Occipital lobe (tissue), 2 donors: Measurements from ENCODE around the gene TGM4. TPM values are rescaled to one million over a fixed set of nuclear protein-coding genes. Genes with fewer than 3 reads are reported as not detected.

Source experiments
- DNase-seq: peaks from one replicate; lab custom pipeline; 2025; lab: John Stamatoyannopoulos, UW
- total RNA-seq: library from RNA; depleted of rRNA; stranded (reverse); fragments of >200 nt; gene quantifications from one replicate; pipeline ENCODE4 v1.2.3, GENCODE V29; 2014

Gene TGM4
- total RNA-seq, 1 donor from 2014 or later: not detected

DNA sequence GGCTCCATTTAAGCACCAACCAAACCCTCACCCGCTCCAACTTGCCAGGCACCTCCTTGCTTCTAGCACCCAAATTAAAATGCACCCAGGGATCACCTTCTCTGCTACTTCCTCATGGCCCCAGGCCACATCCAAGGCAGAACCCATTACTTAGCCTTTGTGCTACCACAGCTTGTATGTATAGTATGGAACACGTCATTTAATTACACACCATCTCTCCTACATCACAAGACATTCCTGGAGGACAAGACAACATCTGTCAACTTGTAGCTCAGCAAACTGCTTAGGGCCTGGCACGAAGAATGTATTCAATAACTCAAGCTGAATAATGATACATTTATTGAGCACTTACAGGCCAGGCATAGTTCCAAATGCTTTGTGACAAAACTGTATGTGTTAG, 78.3 kb downstream of the TGM4 start:
- no peak for DNase-seq

DNA sequence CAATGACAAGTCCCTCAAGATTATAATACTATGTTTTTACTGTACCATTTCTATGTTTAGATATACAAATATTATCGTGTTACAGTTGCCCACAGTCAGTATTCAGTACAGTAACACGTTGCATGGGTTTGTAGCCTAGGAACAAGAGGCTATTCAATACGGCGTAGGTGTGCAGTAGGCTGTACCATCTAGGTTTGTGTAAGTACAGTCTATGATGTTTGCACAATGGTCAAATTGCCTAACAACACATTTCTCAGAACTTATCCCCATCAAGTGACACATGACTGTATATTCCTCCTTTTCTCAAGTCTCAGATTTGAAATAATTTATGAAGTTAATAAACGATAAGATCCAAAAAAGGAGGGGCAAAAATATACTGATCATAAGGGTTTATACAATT, 79.9 kb downstream of the TGM4 start:
- DNase-seq: no peak

DNA sequence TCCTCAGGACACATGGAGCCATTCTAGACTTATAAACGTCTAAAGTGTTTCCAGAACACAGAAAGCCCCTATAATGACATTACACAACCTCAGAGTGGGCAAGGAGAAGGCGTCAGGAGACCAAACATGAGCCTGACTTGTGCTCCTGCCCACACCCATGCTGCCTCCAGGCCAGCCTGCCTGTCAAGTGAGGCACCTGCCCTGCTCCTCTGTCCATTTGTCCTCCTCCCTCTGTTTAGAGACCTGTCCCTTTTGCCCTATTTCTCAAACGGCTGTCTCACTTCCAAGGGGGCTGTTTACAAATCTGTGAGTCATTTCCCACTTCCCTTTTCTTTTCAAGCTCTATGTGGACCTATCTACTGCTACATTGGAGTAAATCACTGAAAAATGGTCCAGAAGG, 80.6 kb downstream of the TGM4 start:
- DNase-seq: no peak

DNA sequence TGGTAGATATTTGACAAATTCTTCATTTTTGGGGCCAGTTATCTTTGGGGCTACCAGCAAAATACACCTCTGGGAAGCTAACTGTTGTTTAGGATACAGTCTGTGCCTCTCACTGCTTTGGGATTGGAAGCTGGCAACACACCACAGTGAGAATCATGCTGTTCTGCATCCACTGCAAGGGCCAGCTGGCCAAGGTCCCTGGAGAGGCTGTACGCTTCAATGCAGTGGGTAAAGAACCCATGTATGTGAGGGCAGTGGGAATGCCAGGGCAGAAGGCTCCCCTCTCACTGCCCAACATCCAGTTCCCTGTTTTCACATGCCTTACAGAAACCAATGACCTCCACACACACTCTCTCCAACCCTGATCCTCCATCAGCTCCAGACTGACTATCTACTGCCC, 81.5 kb downstream of the TGM4 start:
- DNase-seq: no peak

DNA sequence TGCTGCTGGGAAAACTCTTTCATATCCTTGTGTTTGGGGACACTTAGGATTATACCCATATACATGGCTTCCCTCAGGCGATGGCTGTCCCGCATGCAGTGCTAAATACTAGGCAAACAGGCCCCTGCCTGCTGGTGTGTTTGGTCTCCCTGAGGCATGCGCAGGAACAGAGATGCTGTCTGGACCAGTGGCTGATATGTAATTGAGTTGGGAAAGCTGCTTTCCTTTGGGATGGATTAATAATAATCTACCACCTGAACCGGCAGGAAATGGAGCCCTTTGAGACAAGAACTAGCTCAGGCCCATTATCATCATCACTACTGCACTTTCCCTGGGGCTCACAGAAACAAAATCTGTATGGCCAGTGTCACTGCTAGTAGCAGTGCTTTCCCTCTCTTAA, 83.6 kb downstream of the TGM4 start:
- DNase-seq: no peak

DNA sequence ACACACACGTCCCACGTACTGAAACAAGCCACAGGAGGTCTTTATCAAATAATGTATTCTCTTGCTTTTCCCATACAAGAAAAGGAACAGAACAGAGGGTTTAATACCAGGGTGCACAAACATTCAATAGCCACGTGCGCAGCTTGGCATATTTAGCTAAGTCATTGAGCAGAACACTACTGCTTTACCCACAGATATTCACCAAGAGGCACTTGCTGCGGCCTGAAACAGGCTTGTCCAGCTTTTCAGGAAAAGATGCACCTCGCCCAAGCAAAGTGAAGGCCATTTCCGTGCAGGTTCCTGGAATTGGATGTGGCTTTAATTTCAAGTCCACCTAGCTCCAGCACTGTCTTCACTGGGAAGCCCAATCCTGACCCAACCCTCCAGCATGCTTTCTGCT, 84.0 kb downstream of the TGM4 start:
- no peak for DNase-seq

DNA sequence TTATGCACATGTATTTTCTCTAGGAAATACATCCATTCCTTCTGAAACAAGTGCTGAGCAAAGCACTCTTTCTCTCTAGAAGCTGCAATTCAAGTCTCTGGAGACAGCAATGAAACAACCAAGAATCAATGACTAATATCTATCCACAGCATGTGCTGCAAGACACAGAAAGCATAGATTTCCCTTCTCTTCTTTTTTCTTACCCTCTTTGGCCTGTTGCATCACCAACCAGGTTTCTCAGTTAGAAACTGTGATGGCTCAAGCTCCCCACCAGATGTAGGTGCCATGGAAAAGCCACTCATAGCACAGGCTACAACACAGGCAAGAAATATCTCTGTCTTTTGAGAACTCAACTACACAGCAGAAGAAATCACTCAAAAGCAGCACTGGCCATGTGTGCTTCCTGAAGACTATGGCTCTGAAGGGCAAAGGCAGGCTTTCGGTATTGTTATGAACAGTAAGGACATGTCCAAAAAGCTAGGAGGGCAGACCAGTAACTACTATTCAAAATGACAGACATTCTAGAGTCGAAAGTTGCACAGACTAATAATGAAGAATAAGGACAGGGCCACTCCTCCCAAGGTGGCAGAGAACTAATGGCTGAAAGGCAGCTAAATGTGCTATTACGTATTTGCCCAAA, 86.1 kb downstream of the TGM4 start:
- no peak for DNase-seq

DNA sequence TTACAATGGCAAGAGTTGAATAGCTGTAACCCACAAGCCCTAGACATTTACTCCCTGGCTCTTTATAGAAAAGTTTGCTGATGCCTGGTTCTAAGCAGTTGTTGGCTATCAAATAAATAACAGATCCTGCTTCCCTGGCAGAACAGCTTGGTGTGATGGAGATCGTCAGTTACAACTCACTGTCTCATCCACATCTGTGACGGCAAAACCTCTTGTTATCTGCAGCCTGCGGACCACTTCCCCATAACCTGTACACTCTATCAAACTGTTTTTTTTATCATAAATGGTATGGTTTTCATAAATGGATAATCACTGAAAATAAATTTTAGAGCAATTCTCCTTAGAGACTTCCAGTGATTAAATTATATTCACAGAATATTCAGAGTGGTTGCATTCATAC, 87.5 kb downstream of the TGM4 start:
- DNase-seq: no peak

DNA sequence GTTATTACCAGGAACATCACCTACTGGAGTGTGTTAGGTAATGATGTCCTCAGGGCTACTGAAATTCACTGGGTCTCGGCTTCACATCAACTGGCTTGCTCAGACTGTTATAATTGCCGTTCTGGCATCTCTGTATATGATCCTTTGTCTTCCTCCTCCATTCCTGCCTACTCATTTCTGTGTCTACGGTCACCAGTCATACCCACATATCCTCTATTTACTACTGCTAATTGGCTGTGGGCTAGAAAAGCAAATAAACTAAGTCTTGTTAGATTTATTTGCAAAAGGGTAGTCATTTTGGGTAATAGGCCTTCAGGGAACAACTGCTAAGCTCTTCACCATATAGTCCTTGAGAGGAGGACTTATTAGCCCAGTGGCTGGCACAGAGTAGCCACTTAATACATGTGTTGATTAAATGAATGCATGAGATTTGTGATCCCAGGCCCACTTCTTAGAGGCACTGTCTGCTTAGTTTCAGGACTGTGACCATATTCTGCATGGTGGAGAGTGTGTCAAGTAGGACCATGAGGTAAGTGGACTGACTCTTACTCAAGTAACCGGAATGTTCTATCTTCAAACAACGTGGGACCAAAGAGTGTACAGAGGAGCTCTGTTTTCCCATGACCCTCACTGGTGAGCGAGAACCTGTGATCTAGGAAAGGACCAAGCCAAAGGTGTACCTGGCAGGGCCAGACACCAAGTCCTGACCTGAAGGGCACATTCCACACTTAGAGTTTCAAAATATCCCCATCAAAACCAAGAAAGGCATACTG, 88.4 kb downstream of the TGM4 start:
- DNase-seq: no peak

DNA sequence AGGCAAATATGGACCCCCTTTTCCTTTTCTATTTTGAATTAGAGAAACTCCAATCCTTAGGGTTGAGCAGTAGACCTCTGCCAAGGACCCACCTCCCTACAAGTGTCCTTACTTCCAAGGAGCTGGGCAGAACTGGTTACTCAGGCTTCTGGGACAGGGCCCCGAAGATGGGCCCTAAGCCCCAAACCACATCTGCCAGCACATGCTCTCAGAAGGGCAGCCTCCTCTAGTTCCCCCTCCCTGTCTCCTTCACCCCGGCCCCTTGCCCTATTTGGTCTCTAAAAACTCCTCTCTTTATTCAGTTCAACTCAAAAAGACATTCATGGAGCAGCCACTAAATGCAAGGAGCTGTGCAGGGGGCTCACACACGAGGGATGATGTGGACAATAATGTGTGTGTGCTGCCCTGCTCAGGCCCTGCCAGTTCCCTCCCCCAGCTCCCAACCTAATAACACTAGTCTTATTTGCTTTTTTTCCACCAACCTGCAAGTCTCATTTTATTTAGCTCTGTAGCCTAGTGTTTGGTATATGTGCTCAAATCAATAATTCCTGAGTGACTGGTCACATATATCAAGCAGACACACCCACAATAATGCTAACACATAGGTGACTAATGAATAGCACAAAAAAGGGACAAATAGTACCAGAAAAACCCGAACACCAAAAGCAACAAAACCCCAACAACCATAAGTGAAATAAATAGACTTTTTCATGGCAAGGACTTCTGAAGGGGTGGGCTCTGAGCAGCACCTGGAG, 89.3 kb downstream of the TGM4 start:
- DNase-seq: no peak

Other genes starting within 250 kb of the TGM4 start
- gene ZNF197, start 249.6 kb upstream of the TGM4 start, total RNA-seq: 66.0 TPM
- 24.3 TPM for gene ZNF35, start 225.9 kb upstream of the TGM4 start, total RNA-seq
- 15.0 TPM for gene ZNF502, start 161.9 kb upstream of the TGM4 start, total RNA-seq
- gene ZNF501, start 145.0 kb upstream of the TGM4 start, total RNA-seq: 26.8 TPM
- 35.1 TPM for gene KIAA1143, start 113.0 kb upstream of the TGM4 start, total RNA-seq
- 6.4 TPM for gene KIF15, start 112.8 kb upstream of the TGM4 start, total RNA-seq
- 6.9 TPM for gene TMEM42, start 12.7 kb upstream of the TGM4 start, total RNA-seq
- 41.8 TPM for gene ZDHHC3, start 101.6 kb downstream of the TGM4 start, total RNA-seq
- gene EXOSC7, start 101.6 kb downstream of the TGM4 start, total RNA-seq: 24.2 TPM
- 26.0 TPM for gene CLEC3B, start 151.7 kb downstream of the TGM4 start, total RNA-seq